ENCODE data around the gene VANGL2. TPM values are rescaled to one million over a fixed set of nuclear protein-coding genes. Genes with fewer than 3 reads are reported as not detected.

VANGL2 gene
- total and polyA plus RNA-seq, 2 experiments from 2014 or later = 17.7 to 51.3 TPM

DNA sequence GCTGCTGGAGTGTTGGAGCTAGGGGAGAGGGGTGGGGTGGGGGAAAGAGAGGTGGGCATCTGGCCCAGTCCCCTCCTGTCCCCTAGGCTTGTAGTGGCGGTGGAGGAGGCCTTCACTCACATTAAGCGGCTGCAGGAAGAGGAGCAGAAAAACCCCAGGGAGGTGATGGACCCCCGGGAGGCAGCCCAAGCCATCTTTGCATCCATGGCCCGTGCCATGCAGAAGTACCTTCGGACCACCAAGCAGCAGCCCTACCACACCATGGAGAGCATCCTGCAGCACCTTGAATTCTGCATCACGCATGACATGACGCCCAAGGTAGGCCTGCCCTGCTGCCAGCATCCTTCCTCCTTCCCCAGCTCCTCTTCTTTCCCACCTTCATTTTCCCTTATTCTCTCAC, 23.6 kb downstream of the VANGL2 start:
- H4K20me1 ChIP-seq (replicated peaks; ENCODE audit: insufficient read depth) = peaks cover 5% of the 10 kb centered on the region; the same call in 1 of the 2 replicates
- H3F3A ChIP-seq (replicated peaks; ENCODE audit: low read depth) = peaks cover 14% of the 10 kb centered on the region; the same call in 1 of the 2 replicates
- no peaks in the 10 kb centered on the region for H3K79me2 ChIP-seq (replicated peaks; ENCODE audit: insufficient read depth)
- no peak overlapping the region for H2AFZ ChIP-seq
- H3K9me2 ChIP-seq (ENCODE audit: insufficient read depth) = no peaks in the 10 kb centered on the region
- Mint-ChIP-seq H3K27ac (no peak overlapping the region), H3K9me3 (no peaks in the 10 kb centered on the region), H3K27me3 (ENCODE audit: insufficient read depth, low read depth, poor library complexity) (peaks cover 9% of the 10 kb centered on the region), H3K36me3 (ENCODE audit: low read depth) (peaks cover 79% of the 10 kb centered on the region), H3K4me1 (peaks cover 7% of the 10 kb centered on the region), H3K4me3 (no peak overlapping the region)
- no peak overlapping the region for H3K4me3 ChIP-seq
- no peak overlapping the region for H3K4me2 ChIP-seq
- ATAC-seq (no peak), DNase-seq (ENCODE audit: low spot score) (no peak)
- no peak for TF ChIP-seq NANOG (IDR thresholded peaks at IDR 0.05; ENCODE audit: borderline replicate concordance)
- TF ChIP-seq ZNF331 (CRISPR knock-in tag; IDR thresholded peaks at IDR 0.05; ENCODE audit: low read depth) = no peak
- no peak for TF ChIP-seq POLR2AphosphoS5 (IDR thresholded peaks at IDR 0.05; ENCODE audit: low read depth)
- no peak for TF ChIP-seq JUNB (IDR thresholded peaks at IDR 0.05; ENCODE audit: unreplicated experiment)
- TF ChIP-seq, protein P1, sequence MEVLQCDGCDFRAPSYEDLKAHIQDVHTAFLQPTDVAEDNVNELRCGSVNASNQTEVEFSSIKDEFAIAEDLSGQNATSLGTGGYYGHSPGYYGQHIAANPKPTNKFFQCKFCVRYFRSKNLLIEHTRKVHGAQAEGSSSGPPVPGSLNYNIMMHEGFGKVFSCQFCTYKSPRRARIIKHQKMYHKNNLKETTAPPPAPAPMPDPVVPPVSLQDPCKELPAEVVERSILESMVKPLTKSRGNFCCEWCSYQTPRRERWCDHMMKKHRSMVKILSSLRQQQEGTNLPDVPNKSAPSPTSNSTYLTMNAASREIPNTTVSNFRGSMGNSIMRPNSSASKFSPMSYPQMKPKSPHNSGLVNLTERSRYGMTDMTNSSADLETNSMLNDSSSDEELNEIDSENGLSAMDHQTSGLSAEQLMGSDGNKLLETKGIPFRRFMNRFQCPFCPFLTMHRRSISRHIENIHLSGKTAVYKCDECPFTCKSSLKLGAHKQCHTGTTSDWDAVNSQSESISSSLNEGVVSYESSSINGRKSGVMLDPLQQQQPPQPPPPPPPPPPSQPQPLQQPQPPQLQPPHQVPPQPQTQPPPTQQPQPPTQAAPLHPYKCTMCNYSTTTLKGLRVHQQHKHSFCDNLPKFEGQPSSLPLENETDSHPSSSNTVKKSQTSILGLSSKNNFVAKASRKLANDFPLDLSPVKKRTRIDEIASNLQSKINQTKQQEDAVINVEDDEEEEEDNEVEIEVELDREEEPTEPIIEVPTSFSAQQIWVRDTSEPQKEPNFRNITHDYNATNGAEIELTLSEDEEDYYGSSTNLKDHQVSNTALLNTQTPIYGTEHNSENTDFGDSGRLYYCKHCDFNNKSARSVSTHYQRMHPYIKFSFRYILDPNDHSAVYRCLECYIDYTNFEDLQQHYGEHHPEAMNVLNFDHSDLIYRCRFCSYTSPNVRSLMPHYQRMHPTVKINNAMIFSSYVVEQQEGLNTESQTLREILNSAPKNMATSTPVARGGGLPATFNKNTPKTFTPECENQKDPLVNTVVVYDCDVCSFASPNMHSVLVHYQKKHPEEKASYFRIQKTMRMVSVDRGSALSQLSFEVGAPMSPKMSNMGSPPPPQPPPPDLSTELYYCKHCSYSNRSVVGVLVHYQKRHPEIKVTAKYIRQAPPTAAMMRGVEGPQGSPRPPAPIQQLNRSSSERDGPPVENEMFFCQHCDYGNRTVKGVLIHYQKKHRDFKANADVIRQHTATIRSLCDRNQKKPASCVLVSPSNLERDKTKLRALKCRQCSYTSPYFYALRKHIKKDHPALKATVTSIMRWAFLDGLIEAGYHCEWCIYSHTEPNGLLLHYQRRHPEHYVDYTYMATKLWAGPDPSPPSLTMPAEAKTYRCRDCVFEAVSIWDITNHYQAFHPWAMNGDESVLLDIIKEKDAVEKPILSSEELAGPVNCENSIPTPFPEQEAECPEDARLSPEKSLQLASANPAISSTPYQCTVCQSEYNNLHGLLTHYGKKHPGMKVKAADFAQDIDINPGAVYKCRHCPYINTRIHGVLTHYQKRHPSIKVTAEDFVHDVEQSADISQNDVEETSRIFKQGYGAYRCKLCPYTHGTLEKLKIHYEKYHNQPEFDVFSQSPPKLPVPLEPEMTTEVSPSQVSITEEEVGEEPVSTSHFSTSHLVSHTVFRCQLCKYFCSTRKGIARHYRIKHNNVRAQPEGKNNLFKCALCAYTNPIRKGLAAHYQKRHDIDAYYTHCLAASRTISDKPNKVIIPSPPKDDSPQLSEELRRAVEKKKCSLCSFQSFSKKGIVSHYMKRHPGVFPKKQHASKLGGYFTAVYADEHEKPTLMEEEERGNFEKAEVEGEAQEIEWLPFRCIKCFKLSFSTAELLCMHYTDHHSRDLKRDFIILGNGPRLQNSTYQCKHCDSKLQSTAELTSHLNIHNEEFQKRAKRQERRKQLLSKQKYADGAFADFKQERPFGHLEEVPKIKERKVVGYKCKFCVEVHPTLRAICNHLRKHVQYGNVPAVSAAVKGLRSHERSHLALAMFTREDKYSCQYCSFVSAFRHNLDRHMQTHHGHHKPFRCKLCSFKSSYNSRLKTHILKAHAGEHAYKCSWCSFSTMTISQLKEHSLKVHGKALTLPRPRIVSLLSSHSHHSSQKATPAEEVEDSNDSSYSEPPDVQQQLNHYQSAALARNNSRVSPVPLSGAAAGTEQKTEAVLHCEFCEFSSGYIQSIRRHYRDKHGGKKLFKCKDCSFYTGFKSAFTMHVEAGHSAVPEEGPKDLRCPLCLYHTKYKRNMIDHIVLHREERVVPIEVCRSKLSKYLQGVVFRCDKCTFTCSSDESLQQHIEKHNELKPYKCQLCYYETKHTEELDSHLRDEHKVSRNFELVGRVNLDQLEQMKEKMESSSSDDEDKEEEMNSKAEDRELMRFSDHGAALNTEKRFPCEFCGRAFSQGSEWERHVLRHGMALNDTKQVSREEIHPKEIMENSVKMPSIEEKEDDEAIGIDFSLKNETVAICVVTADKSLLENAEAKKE (CRISPR knock-in tag; IDR thresholded peaks at IDR 0.05) = no peak
- no peak for TF ChIP-seq CREB1 (CRISPR knock-in tag; IDR thresholded peaks at IDR 0.05; ENCODE audit: low read depth)
- no peak for TF ChIP-seq ZNF114 (CRISPR knock-in tag; IDR thresholded peaks at IDR 0.05)
- TF ChIP-seq, protein P2, sequence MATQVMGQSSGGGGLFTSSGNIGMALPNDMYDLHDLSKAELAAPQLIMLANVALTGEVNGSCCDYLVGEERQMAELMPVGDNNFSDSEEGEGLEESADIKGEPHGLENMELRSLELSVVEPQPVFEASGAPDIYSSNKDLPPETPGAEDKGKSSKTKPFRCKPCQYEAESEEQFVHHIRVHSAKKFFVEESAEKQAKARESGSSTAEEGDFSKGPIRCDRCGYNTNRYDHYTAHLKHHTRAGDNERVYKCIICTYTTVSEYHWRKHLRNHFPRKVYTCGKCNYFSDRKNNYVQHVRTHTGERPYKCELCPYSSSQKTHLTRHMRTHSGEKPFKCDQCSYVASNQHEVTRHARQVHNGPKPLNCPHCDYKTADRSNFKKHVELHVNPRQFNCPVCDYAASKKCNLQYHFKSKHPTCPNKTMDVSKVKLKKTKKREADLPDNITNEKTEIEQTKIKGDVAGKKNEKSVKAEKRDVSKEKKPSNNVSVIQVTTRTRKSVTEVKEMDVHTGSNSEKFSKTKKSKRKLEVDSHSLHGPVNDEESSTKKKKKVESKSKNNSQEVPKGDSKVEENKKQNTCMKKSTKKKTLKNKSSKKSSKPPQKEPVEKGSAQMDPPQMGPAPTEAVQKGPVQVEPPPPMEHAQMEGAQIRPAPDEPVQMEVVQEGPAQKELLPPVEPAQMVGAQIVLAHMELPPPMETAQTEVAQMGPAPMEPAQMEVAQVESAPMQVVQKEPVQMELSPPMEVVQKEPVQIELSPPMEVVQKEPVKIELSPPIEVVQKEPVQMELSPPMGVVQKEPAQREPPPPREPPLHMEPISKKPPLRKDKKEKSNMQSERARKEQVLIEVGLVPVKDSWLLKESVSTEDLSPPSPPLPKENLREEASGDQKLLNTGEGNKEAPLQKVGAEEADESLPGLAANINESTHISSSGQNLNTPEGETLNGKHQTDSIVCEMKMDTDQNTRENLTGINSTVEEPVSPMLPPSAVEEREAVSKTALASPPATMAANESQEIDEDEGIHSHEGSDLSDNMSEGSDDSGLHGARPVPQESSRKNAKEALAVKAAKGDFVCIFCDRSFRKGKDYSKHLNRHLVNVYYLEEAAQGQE (IDR thresholded peaks at IDR 0.05; ENCODE audit: unreplicated experiment) = no peak
- no peak for TF ChIP-seq EZH2 (IDR thresholded peaks at IDR 0.05; ENCODE audit: low read depth, unreplicated experiment)
- TF ChIP-seq, protein P3, sequence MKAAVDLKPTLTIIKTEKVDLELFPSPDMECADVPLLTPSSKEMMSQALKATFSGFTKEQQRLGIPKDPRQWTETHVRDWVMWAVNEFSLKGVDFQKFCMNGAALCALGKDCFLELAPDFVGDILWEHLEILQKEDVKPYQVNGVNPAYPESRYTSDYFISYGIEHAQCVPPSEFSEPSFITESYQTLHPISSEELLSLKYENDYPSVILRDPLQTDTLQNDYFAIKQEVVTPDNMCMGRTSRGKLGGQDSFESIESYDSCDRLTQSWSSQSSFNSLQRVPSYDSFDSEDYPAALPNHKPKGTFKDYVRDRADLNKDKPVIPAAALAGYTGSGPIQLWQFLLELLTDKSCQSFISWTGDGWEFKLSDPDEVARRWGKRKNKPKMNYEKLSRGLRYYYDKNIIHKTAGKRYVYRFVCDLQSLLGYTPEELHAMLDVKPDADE (IDR thresholded peaks at IDR 0.05) = no peak
- TF ChIP-seq STAT1 (IDR thresholded peaks at IDR 0.05; ENCODE audit: unreplicated experiment) = no peak
- no peak for TF ChIP-seq EZH2phosphoT487 (IDR thresholded peaks at IDR 0.05; ENCODE audit: unreplicated experiment)
- TF ChIP-seq, protein P4, sequence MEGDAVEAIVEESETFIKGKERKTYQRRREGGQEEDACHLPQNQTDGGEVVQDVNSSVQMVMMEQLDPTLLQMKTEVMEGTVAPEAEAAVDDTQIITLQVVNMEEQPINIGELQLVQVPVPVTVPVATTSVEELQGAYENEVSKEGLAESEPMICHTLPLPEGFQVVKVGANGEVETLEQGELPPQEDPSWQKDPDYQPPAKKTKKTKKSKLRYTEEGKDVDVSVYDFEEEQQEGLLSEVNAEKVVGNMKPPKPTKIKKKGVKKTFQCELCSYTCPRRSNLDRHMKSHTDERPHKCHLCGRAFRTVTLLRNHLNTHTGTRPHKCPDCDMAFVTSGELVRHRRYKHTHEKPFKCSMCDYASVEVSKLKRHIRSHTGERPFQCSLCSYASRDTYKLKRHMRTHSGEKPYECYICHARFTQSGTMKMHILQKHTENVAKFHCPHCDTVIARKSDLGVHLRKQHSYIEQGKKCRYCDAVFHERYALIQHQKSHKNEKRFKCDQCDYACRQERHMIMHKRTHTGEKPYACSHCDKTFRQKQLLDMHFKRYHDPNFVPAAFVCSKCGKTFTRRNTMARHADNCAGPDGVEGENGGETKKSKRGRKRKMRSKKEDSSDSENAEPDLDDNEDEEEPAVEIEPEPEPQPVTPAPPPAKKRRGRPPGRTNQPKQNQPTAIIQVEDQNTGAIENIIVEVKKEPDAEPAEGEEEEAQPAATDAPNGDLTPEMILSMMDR (conservative IDR thresholded peaks at IDR 0.05; ENCODE audit: low read depth in 2 of 2) = no peak
- H3K27ac ChIP-seq (ENCODE audit: low read depth) = no peak overlapping the region
- H3K4me1 ChIP-seq (ENCODE audit: insufficient read depth) = 0 out of 2 replicates have a peak, but pooled peaks cover 3% of the 10 kb centered on the region
- H3K27me3 ChIP-seq (ENCODE audit: insufficient read depth) = no peaks in the 10 kb centered on the region
- H3K36me3 ChIP-seq (ENCODE audit: insufficient read depth) = peaks cover 27% of the 10 kb centered on the region

All from GM23338 (cell line).